BLaER1 (cell line): ENCODE data around the gene KAZN.

ENCODE experiments used
- H3K27ac ChIP-seq: shearing (Covaris generic); formaldehyde crosslinking; 2 replicates; pipeline ENCODE4 v1.8.1; 2022
- H3K27me3 ChIP-seq: shearing (Covaris generic); formaldehyde crosslinking; 2 replicates; pipeline ENCODE4 v1.8.1; 2022
- H3K36me3 ChIP-seq: shearing (Covaris generic); formaldehyde crosslinking; 2 replicates; pipeline ENCODE4 v1.8.1; 2022
- H3K4me1 ChIP-seq: shearing (Covaris generic); formaldehyde crosslinking; 2 replicates; pipeline ENCODE4 v1.8.1; 2022
- H3K4me2 ChIP-seq: shearing (Covaris generic); formaldehyde crosslinking; 2 replicates; pipeline ENCODE4 v1.8.1; 2022
- H3K4me3 ChIP-seq: shearing (Covaris generic); formaldehyde crosslinking; 2 replicates; pipeline ENCODE4 v1.8.1; 2022
- H3K9ac ChIP-seq: shearing (Covaris generic); formaldehyde crosslinking; 2 replicates; pipeline ENCODE4 v1.8.1; 2022
- H3K9me3 ChIP-seq: shearing (Covaris generic); formaldehyde crosslinking; 2 replicates; pipeline ENCODE4 v1.8.1; 2022
- H4K20me1 ChIP-seq: shearing (Covaris generic); formaldehyde crosslinking; 2 replicates; pipeline ENCODE4 v1.8.1; 2022
- Cebpa-rat ChIP-seq: shearing (Covaris generic); IDR thresholded peaks from 2 replicates; pipeline ENCODE4 v1.8.1; 2022

The KAZN gene

GRCh38 chr1:14767075-14767474 is 168.6 kb downstream of the KAZN start:
- TF ChIP-seq Cebpa-rat, result no peak
- Histone ChIP-seq H3K4me3 (no peak overlapping the region), H3K27ac (no peak overlapping the region), H3K27me3 (no peaks in the 10 kb centered on the region), H3K36me3 (no peaks in the 10 kb centered on the region), H4K20me1 (no peaks in the 10 kb centered on the region), H3K9ac (no peak overlapping the region), H3K9me3 (no peaks in the 10 kb centered on the region), H3K4me2 (peak overlapping the region; percentile 28), H3K4me1 (peaks cover 21% of the 10 kb centered on the region)

DNA sequence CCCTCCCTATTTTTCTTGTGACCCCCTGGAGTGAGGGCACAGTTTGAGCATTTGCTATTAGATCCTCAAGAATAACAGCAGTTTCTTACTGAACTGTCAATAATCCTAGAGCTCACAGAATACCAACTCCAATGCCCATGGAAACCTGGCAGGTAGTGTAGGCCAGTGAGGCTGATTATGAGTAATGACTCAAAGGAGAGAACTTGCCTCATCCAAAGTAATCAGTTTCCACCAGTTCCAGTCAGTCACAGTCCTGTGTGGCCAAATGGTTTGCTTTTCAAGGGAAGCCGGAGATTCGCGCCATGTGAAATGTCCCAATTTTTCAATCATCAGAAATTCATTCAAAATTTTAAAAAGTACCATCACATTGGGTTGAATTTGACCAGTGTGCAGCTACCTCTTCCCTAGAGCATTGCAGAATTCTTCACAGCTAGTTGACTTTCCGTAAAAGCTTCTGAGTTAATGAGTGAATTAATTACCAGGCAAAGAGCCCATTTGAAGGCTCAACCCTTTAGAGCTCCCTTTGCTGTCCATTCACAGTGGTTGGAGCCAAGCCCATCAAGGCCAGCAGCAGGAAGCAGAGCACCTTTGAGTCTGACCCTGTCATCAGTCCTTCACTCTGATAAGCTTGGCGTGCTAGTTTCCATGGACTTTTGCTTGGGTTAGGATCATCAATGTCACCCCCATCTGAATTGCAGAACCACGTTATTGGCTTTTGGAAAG is 170.3 kb downstream of the KAZN start:
- Histone ChIP-seq H4K20me1 (no peaks in the 10 kb centered on the region), H3K4me1 (peaks cover 9% of the 10 kb centered on the region), H3K27ac (no peak overlapping the region), H3K27me3 (no peaks in the 10 kb centered on the region), H3K4me3 (no peak overlapping the region), H3K9ac (no peak overlapping the region), H3K9me3 (no peaks in the 10 kb centered on the region), H3K4me2 (no peak overlapping the region), H3K36me3 (no peaks in the 10 kb centered on the region)
- TF ChIP-seq Cebpa-rat, result no peak

- no peaks in the 10 kb centered on the region for H4K20me1 ChIP-seq
- no peak overlapping the region for H3K27ac ChIP-seq
- H3K4me3 ChIP-seq, result no peak overlapping the region
- peaks cover 9% of the 10 kb centered on the region for H3K4me1 ChIP-seq
- no peaks in the 10 kb centered on the region for H3K9me3 ChIP-seq
- no peak overlapping the region for H3K4me2 ChIP-seq
- no peaks in the 10 kb centered on the region for H3K27me3 ChIP-seq
- H3K9ac ChIP-seq, result no peak overlapping the region
- TF ChIP-seq Cebpa-rat, result no peak
- no peaks in the 10 kb centered on the region for H3K36me3 ChIP-seq
Observed at GRCh38 chr1:14769486-14770274, 171.2 kb downstream of the KAZN start.

- no peaks in the 10 kb centered on the region for H3K36me3 ChIP-seq
- H3K4me1 ChIP-seq, result peaks cover 34% of the 10 kb centered on the region
- no peak overlapping the region for H3K4me3 ChIP-seq
- H3K9me3 ChIP-seq, result peaks cover 8% of the 10 kb centered on the region; the same call in 1 of the 2 replicates
- no peaks in the 10 kb centered on the region for H3K27me3 ChIP-seq
- TF ChIP-seq Cebpa-rat, result no peak
- no peak overlapping the region for H3K4me2 ChIP-seq
- H3K27ac ChIP-seq, result no peak overlapping the region
- no peaks in the 10 kb centered on the region for H4K20me1 ChIP-seq
- no peak overlapping the region for H3K9ac ChIP-seq
Observed at GRCh38 chr1:14773396-14774025, 175.0 kb downstream of the KAZN start.

GRCh38 chr1:14774225-14774624 is 175.7 kb downstream of the KAZN start:
- no peak overlapping the region for H3K27ac ChIP-seq
- peaks cover 8% of the 10 kb centered on the region; the same call in 1 of the 2 replicates for H3K9me3 ChIP-seq
- no peak overlapping the region for H3K4me2 ChIP-seq
- H3K4me1 ChIP-seq, result peaks cover 41% of the 10 kb centered on the region
- TF ChIP-seq Cebpa-rat, result no peak
- H3K4me3 ChIP-seq, result no peak overlapping the region
- H4K20me1 ChIP-seq, result no peaks in the 10 kb centered on the region
- H3K9ac ChIP-seq, result no peak overlapping the region
- H3K36me3 ChIP-seq, result no peaks in the 10 kb centered on the region
- H3K27me3 ChIP-seq, result no peaks in the 10 kb centered on the region

DNA sequence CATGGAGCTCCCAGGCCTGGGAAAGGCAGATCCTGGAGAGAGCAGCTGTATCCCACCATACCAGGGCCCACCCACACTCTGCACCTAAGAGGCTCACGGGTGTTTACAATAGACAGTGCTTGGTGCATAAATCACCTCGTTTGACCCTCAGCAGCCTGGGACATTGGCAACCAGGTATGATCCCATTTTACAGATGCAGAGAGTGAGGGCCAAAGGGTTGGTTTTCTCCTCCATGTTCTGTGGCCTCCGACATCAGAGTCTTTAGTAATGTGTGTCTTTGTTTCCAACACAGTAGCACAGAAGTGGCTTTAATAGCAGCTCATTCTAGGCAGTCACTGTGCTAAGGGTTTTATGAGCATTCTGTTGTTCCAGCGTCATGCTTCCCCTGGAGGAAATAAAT is 176.5 kb downstream of the KAZN start:
- H3K9me3 ChIP-seq, result peaks cover 8% of the 10 kb centered on the region; the same call in 1 of the 2 replicates
- TF ChIP-seq Cebpa-rat, result no peak
- no peaks in the 10 kb centered on the region for H3K27me3 ChIP-seq
- peaks cover 48% of the 10 kb centered on the region for H3K4me1 ChIP-seq
- no peak overlapping the region for H3K4me2 ChIP-seq
- H4K20me1 ChIP-seq, result no peaks in the 10 kb centered on the region
- no peak overlapping the region for H3K27ac ChIP-seq
- no peak overlapping the region for H3K4me3 ChIP-seq
- H3K36me3 ChIP-seq, result no peaks in the 10 kb centered on the region
- H3K9ac ChIP-seq, result no peak overlapping the region

GRCh38 chr1:14775434-14775833 is 176.9 kb downstream of the KAZN start:
- Histone ChIP-seq H4K20me1 (no peaks in the 10 kb centered on the region), H3K9me3 (peaks cover 8% of the 10 kb centered on the region; the same call in 1 of the 2 replicates), H3K27me3 (no peaks in the 10 kb centered on the region), H3K4me1 (peaks cover 52% of the 10 kb centered on the region), H3K36me3 (no peaks in the 10 kb centered on the region), H3K9ac (no peak overlapping the region), H3K4me2 (no peak overlapping the region; the same call in 1 of the 2 replicates), H3K4me3 (no peak overlapping the region), H3K27ac (no peak overlapping the region; the same call in 1 of the 2 replicates)
- TF ChIP-seq Cebpa-rat, result no peak

DNA sequence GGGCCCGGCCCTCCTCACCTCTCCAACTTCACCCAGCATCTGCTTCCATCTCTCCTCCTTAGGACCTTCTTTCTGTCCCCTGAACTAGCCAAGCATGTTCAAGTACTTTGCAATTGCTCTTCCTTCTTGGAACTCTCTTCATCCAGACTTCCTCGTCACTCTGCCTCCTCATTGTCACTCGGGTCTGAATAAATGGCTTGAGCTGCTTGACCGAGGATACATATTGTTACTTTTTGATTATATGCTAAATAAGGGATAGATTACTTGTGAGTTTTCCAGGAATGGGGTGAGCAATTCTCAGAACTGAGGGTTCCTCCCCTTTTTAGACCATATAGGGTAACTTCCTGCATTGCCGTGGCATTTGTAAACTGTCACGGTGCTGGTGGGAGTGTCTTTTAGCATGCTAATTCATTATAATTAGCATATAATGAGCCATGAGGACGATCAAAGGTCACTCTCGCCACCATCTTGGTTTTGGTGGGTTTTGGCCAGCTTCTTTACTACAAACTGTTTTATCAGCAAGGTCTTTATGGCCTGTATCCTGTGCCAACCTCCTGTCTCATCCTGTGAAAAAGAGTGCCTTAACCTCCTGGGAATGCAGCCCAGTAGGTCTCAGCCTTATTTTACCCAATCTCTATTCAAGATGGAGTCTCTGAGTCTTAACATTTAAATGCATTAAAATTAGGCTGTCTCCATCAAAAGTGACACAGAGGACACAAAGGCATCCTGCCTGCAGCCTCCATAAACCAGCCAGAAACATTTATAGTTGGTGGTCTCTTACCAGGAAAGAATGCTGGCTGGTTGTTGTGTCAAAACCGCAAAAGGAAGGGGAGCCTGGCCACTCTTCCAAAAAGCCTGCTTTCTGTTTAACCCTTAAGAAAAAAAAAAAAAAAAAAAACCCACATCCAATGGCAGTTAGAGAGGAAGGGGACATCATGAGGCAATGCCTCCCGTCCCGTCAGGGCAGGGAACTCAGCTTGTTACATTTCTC is 179.3 kb downstream of the KAZN start:
- Histone ChIP-seq H3K27me3 (no peaks in the 10 kb centered on the region), H3K9me3 (peaks cover 8% of the 10 kb centered on the region; the same call in 1 of the 2 replicates), H3K36me3 (no peaks in the 10 kb centered on the region), H3K4me1 (peaks cover 59% of the 10 kb centered on the region), H3K4me3 (peak overlapping the region; percentile 3; the same call in 1 of the 2 replicates), H3K4me2 (peak overlapping the region; percentile 77), H3K27ac (peak overlapping the region; percentile 78), H3K9ac (peak overlapping the region; percentile 51; the same call in 1 of the 2 replicates), H4K20me1 (no peaks in the 10 kb centered on the region)
- 0 out of 2 replicates have a peak, but pooled peaks have one; percentile 36 for TF ChIP-seq Cebpa-rat

- peaks cover 8% of the 10 kb centered on the region; the same call in 1 of the 2 replicates for H3K9me3 ChIP-seq
- H3K27me3 ChIP-seq, result no peaks in the 10 kb centered on the region
- H3K4me3 ChIP-seq, result no peak overlapping the region; the same call in 1 of the 2 replicates
- no peaks in the 10 kb centered on the region for H4K20me1 ChIP-seq
- TF ChIP-seq Cebpa-rat, result no peak
- peak overlapping the region; percentile 51 for H3K9ac ChIP-seq
- H3K36me3 ChIP-seq, result no peaks in the 10 kb centered on the region
- peaks cover 66% of the 10 kb centered on the region for H3K4me1 ChIP-seq
- peak overlapping the region; percentile 77 for H3K4me2 ChIP-seq
- H3K27ac ChIP-seq, result peak overlapping the region; percentile 78
Observed at GRCh38 chr1:14778541-14778897, 180.0 kb downstream of the KAZN start.
